ENCODE results near the gene IGSF22. TPM values are rescaled to one million over a fixed set of nuclear protein-coding genes. Genes with fewer than 3 reads are reported as not detected.

The IGSF22 gene
- total RNA-seq (2014; rRNA removed) = not detected in 2 replicates
- 0.26 TPM for polyA plus RNA-seq (2012)

DNA sequence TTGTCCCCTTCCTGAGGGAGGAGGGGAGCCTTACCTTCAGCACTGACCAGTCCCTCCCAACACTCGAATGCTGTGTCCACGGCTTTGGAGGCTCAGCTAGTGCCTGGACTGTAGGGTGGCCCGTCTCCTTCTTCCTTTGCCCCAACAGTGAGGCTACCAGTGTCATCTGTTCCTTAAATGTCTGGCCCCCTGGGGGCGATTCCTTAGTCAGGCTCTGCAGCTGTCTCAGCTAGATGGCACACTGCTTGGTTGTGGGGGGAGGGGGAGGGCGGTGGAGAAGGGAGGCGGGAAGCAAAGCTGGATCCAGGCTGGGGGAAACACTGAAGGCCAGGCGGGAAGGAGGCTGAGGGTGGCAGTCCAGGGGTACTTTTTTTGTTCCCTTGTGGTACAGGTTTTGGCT lies at the start of gene IGSF22:
IGSF22 (minus strand) TSS at position 149 of the 400 bp plus-strand sequence. CDS start 1,952 bp downstream, outside the sequence.
- peak; percentile 29 for DNase-seq (ENCODE audit: low read depth)

DNA sequence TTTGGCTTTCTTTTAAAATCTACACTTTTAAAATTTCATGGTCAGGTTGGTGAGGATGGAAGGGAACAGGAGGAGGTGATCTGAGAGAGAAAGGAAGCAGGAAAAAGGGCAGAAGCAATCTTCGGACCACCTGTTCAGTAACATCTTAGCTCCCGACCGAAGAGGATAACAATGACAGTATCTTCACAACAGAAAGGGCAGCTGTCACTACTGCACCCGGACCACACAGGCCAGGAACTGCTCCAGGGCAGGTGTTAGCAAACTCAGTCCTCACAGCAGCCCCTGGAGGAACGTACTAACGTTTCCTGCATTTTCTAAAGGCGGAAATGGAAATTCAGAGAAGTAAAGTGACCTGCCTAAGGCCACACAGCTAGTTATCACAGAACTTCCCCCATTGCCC lies 48.8 kb upstream of the IGSF22 start:
- peak; percentile 13 for DNase-seq (ENCODE audit: low read depth)

DNA sequence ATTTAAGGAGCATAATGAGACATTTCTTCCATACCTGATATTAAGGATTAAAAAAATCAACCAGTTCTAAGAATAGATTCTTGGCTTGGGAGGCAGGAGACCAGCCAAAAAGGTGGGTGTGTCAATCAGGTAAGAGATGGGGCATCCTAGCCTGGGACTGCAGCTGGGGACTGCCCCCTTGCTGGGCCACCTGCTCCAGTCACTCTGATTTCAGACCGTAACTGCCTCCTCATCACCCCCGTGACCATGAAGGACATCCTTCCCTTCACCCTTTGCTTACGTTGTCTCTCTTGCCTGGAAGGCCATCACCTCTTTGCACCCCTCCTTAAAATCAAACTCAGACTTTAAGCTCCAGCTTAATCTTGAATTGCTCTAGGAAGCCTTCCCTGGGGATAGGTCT lies 47.7 kb upstream of the IGSF22 start:
- DNase-seq (ENCODE audit: low read depth) = no peak

DNA sequence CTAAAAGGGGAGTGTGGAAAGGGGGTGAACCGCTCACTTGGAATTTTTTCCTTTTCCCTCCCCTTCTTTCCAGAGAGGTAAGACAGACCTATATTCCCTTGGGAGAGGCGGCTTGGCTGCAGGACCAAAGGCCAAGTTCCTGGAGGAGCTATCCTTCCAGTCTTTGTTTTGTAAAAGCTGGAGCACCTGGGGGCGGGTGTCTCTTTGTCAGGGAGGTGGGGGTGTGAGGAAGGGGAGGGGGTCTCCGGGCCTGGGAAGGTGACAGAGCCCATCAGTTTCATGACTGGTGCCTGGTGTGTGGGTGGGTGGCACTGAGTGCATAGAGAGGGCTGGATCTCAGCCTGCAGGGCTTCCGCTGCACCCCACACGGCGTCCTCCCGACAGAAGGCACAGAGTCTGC lies 47.1 kb upstream of the IGSF22 start:
- no peak for DNase-seq (ENCODE audit: low read depth)

DNA sequence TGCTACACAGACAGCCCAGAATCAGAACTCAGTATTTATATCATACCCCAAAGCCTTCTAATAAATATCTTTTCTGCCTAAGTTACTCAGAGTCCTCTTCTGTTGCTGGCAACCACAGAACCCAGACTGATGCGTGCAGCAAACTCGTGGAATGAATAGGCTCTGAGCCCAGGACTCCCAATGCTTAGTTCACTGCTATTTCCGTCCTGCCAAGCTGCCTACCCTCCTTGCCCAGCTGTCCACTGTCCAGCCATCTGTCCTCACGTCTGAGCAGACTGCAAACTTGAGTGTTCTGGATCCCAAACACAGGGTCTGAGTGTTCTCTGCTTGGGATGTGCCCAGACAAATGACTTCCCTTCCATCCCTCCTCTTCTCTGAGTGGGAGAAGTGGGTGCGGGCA lies 46.2 kb upstream of the IGSF22 start:
- peak; percentile 36 for DNase-seq (ENCODE audit: low read depth)

DNA sequence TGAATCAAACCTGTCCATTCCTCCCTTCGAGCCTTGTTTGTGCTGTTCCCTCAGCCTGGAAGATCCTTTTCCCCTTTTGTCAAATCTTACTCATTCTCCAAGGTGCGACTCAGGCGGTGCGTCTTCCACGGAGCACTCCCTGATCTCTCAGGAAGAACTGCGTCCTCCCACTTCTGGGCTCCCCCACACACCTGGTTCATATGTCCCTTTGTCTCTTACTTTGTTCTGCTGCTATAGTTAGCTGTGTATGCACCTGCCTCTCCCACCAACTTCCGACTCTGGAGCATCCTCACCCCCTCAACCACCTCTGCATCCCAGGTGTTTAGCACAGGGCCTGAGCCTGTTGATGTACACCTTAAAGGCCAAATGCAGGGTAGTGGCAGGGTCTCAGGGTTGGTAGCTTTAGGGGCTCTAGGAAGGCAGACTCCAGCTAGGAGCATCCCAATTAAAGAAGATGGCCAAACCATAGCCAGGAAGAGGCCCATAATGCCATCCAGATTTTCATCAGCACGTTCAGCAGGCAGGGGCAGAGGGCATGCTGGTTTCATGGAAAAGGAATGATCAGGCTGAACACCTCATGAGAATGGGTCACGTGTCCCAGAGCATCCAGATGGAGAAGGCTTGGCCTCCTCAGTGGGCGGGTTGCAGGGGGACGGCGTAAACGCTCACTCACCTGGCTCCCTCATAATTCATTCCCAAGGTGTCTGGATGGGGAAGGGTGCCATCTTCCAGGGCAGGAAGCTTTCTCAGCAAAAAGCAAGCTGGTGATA lies 45.5 kb upstream of the IGSF22 start:
- no peak for DNase-seq (ENCODE audit: low read depth)

DNA sequence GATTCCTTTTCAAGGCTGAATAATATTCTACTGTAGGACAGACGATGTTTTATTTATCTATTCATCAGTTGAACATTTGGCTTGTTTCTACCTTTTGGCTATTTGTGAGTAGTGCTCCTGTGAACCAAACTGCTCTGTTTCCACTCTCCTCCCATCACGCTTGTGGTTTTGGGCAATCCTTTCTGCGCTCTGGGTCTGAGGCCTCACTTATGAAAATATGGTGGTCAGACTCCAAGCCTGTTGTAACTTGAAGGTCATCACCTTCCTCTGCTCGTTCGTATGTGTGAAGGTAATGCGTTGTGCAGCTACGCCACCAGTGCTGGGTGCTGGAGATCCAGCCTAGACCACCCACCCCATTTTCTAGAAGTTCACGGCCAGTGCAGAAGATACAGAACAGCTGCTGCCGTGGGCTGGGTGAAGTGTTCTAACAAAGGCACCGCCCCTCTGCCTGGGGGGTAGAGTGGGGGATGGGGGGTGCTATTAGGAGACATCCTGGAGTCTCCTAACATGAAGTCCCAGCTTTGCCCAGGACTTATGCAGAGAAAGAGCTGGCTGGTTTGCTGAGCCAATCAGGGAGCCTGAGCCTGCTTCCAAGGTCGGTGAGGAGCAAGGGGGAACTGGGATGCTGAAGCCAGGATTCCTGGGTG lies 44.6 kb upstream of the IGSF22 start:
- DNase-seq (ENCODE audit: low read depth) = no peak

DNA sequence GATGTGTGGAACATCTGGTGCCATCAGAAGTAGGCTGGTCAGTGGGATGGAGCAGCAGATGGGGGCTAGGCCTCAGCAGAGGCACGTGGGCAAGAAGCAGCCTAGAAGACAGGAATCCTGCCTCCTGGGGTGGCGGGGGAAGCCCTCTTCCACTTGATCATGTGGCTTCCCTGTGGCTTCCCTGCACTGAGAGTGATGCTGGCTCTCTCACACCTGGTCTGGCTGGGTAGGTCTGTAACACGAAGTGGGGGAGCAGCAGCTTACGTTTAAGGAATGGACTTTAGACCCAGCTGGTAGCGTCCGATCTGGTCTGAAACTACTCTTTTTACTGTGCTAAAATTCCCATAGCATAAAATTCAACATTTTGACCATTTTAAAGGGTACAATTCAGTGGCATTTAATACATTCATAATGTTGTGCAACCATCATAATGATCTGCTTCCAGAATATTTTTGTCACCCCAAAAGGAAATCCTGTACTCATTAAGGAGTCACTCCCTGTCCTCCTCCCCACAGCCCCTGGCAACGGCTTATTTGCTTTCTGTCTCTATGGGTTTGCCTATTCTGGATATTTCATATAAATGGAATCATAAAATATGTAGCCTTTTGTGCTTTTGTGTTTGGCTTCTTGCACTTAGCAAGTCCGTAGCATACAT lies 43.9 kb upstream of the IGSF22 start:
- DNase-seq (ENCODE audit: low read depth) = no peak

DNA sequence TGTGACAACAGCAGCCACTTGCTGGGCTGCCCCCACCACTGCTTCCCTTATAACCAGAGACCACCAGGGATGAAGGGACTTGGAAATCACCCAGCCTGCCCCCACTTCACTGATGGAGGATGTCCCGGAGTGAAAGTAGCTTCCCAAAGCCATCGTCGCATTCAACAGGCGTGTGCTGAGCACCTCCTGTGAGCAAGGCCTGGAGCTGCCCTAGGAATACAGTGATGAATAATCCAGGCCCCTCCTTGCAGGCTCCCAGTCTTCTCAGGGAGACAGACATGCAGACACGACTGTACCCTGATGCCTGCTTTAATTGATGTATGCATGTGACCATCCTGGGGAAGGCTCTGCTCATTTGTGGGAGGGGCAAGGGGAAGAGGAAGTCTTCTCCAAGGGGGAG lies 43.0 kb upstream of the IGSF22 start:
- no peak for DNase-seq (ENCODE audit: low read depth)

DNA sequence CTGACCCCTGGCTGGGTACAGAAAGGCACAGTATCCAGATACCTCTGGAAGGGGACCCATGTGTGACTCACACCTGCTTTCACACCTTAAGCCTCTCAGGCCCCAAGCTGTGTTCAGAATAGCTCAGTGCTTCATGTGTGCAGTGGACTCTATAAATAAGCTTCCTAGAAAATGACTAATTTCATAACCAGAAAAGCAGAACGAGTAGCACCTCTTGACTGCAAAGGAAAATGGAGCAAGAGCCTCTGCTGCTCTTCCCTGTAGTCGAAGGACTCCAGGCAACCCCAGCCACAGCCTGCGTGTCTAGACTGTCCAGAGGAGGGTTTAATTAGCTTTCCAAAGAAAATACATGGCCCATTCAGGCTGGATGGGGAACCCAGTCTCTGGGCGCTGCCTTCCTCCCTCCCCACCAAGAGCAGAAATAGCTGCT lies 42.5 kb upstream of the IGSF22 start:
- DNase-seq (ENCODE audit: low read depth) = no peak

DNA sequence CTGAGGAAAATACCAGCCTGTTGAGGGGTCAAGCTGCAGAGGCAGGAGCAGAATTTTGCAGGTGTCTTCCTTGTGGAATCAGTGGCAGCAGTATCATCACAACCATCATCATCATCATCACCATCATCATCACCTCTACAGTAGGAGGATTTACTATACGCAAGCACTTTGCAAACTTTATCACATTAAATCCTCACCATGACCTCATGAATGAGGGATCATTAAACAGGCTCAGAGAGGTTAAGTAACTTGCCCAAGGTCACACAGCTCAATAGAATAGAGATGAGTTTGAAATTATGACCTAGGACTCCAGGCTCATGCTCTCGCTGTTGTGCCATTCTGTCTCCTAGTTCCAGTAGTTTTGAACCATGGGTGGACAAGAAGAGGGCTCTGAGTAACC lies 40.0 kb upstream of the IGSF22 start:
- no peak for DNase-seq (ENCODE audit: low read depth)

DNA sequence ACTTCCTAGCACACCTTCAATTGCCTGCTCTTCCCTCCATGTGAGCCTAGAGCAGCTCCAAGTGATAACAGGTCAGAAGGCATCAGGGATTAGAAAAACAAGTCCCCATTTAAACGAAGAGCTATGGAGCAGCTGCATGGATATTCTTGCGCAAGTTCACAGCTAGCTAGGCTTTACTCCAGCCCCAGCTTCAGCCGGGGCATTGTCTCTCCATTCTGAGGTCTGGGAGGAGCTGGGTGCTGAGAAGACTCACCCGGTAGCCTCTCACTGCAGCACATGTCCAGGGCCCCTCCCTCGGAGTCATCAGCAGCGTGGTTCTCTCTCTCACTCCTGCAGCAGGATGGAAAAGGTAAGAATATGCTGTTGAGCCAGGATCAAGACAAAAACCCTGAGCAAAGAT lies 39.6 kb upstream of the IGSF22 start:
- peak; percentile 53 for DNase-seq (ENCODE audit: low read depth)

DNA sequence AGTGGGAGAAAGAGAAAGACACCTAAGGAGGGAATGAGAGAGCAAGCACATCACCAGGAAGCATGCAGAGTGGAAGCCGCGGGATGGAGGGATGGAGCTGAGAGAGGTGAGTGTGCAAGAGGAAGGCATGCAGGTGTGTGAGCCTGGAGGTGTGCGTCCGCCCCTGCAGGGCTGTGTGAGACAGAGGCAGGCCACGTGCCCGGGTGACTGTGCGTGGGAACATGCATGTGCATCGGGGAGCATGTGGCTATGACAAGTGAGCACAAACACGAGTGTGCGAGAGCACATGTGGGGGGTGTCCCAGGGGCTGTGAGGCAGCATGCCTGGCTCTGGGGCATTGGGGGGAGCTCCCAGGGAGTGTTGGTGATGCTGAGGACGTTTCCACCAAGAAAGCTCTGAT lies 35.8 kb upstream of the IGSF22 start:
- DNase-seq (ENCODE audit: low read depth) = no peak

DNA sequence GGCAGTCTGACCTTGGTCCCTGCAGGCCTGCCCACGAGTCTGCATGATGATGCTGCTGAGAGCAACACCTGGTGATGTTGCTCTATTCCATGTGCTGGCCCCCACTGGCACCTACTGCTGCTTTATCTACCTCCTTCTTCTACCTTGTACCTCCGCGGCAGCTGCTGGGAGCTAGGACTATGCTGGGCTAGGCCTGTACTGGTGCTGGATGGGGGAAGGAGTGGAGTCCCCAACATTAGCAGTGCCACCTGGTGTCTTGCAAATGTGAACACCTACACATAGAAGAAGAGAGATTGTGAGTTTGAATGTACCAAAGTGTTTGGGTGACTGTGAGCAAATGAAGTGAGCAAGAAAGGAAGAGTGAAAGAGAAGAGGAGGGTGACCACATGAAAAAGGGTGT lies 35.2 kb upstream of the IGSF22 start:
- no peak for DNase-seq (ENCODE audit: low read depth)

DNA sequence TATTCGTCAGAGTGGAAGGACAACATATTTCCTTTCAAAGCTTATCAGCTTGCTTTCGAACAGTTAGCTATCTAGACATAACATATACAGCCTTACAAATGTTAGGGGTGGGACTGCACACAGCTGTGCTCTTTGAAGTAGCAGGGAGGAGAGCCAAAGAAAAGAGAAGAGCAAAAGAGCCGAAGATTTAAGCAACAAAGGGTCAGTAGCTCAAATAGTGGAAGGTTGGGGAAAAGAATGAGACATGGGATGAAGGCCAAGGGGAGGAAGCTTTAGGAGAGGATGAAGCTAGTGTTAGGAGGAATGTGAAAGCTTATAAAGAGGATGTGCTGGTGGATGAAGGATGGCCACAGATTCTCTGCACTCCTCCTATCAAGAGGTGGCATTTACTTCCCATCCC lies 31.8 kb upstream of the IGSF22 start:
- DNase-seq (ENCODE audit: low read depth) = no peak

DNA sequence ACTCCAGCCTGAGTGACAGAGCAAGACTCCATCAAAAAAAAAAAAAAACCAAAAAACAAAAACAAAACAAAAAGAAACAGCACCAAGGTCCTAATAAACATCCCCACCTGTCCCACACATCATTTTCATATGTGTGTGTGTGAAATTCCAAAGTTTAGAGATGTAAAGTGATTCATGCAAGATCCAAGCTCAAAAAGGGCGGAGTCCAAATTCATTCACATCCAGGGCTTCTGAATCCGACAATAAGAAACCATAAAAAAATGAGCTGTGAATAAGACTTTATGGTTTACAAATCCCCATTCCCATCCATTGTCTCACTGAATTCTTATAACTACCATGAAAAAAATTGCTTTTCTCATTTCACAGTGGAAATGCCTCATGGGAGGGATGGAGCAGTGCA lies 30.9 kb upstream of the IGSF22 start:
- DNase-seq (ENCODE audit: low read depth) = no peak

DNA sequence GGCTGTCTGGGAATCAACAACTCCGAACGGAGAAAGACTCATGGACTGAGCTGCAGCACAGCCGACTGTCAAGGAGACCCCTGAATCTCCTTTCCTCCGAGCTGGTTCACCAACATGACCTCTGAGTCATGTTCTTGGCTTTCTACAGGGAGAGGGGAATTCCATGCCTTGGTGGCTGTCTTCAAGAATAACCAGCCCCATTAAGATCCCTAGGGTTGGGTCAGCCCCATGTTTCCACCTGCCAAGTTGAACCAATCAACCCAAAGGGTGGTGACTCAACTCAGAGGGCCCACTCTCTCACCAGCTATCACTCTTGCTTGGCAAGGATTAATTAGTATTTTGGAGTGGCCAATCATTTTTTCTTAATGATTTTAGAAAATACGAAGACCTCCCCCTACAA lies 28.3 kb upstream of the IGSF22 start:
- no peak for DNase-seq (ENCODE audit: low read depth)

DNA sequence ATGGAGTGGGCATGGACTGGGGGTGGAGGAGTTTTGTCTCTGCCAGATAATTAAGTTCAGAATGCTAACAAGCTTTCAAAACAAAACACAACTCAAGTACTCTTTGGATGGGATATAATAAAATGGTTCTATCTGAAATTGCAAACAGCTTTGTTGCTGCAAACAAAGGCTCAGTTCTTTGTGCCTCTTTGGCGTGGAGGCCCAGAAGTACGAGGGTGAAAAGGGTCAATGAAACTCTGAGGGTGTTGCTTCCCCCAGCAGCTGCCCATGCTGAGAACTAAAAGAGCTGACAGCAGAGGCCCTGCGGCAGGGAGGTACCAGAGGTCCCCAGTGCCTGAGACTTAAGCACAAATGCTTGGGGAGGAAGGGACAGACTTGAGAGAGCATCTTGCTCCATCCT lies 26.5 kb upstream of the IGSF22 start:
- DNase-seq (ENCODE audit: low read depth) = no peak

DNA sequence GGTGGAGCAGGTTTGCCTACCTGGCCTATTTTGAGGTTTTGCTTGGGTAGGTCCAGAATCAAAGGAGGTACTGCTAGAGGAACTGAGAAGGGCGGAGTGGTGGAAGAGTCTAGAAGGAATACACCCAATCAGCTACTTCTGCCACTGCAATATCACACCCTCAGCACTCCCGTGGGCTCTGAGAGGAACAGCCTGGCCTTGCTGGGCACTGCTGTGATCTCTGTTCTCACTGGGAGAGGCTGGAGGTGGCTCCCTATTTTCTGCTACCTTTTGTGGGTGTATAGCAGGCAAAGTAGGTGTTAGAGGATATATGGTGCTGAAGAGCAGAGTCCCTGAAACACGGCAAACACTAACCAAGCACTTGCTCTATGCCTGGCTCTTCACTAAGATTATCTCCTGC lies 25.0 kb upstream of the IGSF22 start:
- no peak for DNase-seq (ENCODE audit: low read depth)

DNA sequence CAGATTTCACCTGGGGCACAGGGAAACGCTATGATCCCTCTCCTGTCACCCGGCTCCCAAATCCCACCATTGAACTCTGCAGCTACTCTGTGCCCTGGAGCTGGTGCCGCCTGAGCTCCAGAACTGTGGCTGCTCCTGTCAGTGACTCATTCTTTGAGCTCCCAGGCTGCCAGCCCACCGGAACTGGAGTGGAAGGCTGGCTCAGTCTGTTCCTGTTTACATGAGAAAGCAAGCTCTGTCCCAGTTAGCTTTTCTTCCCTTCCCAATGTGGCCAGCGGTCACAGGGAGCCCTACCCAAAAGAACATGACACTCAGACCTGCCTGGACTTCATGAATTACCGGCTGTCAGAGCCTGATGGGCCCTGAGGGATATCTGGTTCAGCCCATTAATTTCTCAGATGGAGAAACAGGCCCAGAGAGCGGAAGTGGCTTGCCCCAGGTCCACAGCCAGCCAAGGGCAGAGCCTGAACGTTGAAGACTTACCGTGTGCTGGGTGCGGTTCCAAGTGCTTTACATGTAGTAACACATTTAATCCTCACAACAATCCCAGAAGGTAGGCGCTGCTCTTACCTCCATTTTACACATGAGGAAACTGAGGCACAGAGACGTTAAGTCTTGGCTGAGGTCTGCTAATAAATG lies 23.8 kb upstream of the IGSF22 start:
- DNase-seq (ENCODE audit: low read depth) = peak; percentile 75

DNA sequence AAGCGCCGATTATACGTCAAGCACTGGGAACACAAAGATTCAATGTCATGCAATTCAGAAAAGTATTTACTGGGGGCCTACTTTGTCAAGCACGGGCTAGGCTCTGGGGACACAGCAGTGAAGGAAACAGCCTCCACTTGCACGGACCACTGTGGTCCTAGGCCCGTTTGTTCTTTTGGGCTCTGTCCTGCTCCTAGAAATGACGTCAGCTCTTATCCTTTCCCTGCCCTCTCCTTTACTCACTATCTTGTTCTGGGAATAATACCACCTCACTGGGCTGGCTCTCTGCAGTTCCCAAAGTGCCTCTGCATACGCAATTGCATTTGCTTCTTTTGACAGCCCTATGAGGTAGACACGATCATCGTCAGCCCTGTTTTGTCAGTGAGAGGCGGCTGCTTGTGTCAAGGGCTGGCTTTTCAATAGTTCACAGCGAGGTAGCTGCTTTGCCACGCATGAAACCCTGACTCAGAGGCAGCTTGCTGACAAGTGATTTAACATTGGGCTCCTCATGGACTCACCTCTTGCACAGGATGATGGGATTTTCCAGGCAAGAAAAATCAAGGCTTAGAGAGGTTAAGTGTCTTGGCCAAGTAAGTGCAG lies 22.9 kb upstream of the IGSF22 start:
- no peak for DNase-seq (ENCODE audit: low read depth)

DNA sequence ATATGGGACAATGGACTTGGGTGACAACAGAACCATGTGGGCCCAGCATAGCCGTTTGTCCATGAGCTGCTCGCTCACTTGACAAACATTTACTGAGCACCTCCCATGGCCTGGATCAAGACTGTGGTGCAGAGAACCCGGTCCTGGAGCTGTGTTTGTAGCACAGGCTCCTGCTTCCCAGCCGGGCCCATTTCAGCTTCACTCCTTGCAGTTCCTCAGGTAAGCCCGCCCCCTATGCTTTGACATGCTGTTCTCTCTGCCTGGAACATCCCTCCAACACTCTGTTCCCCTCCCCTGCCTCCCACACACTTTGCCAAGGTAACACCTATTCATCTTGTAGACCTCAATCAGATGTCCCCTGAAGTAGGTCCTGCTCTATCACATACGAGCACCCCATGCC lies 19.3 kb upstream of the IGSF22 start:
- DNase-seq (ENCODE audit: low read depth) = no peak

Measured in LHCN-M2 (cell line).